AG10803 (cell line): ENCODE measurements around the gene LRPAP1.

ENCODE experiments used
- DNase-seq: peaks from one replicate; pipeline ENCODE4 v3.0.0; 2010; ENCODE audit warnings: low read depth
- H3K4me3 ChIP-seq: 2 replicates; pipeline ENCODE4 v1.5.1; 2011; ENCODE audit warnings: mild to moderate bottlenecking, low read length, control low read depth
- TF ChIP-seq, protein P1 (sequence below): conservative IDR thresholded peaks from 2 replicates; pipeline ENCODE4 v1.5.1; 2011; ENCODE audit warnings: mild to moderate bottlenecking, low read length, control low read depth, inconsistent platforms

The LRPAP1 gene

DNA sequence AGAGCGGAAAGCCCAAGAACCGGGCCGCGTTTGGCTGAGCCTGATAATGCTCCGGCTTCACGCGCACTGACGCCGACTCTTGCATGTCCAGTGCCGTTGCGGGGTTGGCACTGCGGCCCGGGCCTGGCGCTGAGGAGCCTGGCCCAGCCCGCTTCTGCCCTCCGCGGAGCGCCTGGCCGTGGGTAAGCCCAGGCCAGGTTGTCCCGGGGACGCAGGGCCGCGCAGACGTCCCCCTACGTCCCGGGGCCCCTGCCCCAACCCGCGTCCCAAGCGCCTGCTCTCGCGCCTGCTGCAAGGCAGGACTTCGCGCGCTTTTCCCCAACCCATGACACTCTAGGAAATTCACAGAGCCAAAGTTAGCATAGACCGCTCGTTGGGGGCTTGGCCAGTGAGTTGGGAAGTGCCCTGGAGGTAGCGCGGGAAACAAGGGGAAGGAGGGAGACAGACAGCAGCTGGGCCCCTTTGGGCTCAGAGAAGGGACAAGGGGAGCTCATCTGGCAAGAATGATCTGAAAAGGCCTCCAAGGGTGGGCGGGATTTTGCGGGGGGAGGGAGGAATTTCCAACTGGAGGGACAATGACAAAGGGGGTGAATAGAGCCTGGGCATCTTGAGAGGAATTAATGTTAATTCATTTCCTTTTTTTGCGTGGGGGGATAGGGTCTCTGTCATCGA is 665 bp upstream of the LRPAP1 start:
- TF ChIP-seq, protein P1, sequence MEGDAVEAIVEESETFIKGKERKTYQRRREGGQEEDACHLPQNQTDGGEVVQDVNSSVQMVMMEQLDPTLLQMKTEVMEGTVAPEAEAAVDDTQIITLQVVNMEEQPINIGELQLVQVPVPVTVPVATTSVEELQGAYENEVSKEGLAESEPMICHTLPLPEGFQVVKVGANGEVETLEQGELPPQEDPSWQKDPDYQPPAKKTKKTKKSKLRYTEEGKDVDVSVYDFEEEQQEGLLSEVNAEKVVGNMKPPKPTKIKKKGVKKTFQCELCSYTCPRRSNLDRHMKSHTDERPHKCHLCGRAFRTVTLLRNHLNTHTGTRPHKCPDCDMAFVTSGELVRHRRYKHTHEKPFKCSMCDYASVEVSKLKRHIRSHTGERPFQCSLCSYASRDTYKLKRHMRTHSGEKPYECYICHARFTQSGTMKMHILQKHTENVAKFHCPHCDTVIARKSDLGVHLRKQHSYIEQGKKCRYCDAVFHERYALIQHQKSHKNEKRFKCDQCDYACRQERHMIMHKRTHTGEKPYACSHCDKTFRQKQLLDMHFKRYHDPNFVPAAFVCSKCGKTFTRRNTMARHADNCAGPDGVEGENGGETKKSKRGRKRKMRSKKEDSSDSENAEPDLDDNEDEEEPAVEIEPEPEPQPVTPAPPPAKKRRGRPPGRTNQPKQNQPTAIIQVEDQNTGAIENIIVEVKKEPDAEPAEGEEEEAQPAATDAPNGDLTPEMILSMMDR: no peak
- DNase-seq: no peak
- H3K4me3 ChIP-seq: peak overlapping the region; percentile 64

DNA sequence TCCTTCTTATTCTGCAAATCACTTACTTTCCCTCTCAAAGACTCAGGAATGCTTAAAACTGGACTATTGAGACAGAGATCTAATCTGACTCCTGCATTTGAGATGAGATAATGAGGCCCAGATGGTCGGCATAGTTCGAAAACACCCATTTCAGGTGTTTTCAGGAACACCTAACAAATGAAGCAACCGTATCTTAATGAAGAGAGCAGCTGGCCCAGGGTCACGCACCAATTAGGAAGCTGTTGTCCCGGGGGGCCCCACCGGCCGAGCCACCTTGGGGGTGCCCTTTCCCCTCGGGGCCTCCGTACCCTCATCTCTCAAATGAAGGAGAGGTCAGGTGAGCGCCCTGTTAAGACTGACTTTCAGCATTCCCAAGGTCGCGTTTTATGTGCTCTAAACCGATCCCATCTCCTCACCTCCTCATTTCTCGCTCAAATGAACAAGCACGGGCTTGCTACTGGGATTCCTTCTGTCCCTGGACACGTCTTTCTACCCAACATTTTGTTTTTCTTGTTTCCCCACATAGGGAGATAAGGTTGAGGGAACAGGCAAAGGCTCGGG is 824 bp downstream of the LRPAP1 start:
- H3K4me3 ChIP-seq: peak overlapping the region; percentile 88
- peak; percentile 4 for DNase-seq
- TF ChIP-seq, protein P1: no peak

DNA sequence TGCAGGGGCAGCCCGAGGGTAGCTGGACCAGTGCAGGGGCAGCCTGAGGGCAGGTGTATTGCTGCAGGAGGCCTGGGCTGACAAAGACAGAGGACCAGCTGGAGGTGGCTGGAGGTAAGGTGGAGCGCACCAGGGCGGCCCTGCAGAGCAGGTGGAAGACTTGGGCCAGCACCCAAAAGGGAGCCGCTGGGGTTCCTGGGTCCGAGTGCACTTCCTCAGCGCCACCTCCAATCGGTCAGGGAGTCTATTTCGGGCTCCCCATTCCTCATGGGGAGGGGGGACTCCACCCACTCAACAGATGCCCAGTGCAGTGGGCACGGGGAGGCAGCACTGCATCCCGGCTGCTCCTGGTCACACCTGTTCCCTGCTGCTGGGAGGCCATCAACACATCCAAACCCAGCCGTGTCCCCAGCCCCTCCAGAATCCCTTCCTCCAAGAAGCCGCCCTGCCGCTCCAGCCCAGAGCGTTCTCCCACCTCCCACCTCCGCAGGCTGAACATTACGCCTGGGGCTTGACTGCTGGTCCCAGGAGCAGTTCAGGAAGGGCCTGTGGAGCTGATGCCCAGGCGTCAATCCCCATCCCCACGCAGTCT is 1.5 kb downstream of the LRPAP1 start:
- H3K4me3 ChIP-seq: peak overlapping the region; percentile 88
- no peak for DNase-seq
- TF ChIP-seq, protein P1: no peak

DNA sequence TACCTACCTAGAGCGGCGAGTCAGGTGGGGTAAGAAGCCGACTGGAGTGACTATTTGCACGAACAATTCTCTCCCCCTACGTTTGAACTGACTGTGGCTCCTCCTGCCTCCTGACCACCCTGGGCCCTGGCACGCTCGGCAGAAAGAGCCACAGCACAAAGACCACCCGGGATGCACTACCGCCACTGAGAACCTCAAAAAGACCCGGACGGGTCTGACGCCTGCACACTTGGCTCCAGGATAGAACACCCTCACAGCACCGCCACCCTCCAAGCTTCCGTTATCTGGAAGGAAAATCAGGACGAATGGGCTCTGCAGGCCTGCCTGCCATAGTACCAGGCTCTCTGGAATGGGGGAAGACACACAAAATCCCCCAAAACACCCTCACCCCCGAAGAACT is 2.2 kb downstream of the LRPAP1 start:
- TF ChIP-seq, protein P1: no peak
- H3K4me3 ChIP-seq: no peak overlapping the region
- no peak for DNase-seq

DNA sequence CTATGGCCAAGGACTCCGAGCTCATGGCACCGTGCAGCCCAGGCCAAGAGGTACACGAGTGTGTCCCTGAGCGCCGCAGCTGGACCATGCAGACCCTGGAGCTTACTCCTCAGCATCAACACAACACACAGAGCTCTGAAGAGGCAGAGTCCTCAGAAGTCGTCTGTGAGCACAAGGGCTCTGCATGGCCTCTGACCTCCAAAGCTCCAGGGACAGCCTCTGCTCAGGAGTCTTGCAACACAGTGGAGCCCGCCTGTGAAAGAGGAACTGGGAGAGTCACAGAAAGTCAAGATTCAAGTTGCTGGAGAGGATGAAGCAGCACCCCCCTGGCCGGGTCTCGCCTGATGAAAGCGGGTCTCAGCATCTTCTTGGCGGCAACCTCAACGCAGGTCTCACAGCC is 2.9 kb downstream of the LRPAP1 start:
- TF ChIP-seq, protein P1: no peak
- no peak for DNase-seq
- H3K4me3 ChIP-seq: no peak overlapping the region

DNA sequence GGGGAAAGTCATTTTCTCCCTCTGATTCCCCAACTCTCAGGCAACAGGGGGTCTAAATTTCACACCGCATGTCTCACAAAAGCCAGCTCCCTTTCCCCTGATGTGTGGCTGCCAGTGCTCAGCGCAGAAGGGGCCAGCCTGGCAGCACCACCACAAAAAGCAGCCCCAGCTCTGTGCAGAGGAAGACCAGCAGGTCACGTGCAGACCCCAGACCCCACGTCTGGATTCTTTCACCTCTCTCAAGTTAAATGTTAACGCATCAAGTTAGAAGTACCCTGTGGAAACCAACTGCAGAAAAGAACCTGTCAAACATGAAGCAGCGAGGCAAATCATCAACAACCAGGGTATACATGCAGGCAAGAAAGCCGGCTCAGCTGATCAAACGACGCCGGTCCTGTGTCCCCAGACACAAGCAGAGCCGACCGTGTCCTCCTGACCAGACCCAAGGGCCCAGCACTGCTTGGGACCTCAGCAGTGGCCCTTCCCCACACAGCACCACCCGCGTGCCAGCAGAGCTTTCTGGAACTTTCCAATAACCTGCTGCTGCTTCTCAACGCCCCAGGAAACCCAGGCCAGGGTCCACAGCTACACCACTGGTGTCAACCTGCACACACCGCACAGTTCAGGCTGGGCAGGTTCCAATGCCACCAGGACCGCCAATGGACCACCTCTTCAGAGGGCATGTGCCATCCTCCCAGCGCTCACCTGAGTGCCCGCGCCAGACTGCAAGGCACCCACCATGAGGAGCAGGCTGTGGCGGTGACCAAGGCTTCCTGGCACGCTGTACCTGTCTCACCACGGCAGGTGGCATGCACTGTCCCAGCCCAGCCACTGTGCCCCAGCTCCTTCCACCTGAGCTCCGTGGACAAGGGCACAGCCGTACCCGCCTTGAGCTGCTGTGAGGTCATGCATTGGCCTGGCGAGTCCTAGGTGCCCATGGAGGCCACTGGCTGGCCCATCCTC is 4.0 kb downstream of the LRPAP1 start:
- no peak overlapping the region for H3K4me3 ChIP-seq
- no peak for DNase-seq
- TF ChIP-seq, protein P1: no peak
